ENCODE data around the gene RAD50. TPM values are rescaled to one million over a fixed set of nuclear protein-coding genes. Genes with fewer than 3 reads are reported as not detected.

The RAD50 gene
- total and polyA plus RNA-seq, 10 of the 15 experiments (the other 5 are each of a cell fraction or from before 2014, with no cell fraction given) = 12.8 to 68.6 (median 47.0) TPM

DNA sequence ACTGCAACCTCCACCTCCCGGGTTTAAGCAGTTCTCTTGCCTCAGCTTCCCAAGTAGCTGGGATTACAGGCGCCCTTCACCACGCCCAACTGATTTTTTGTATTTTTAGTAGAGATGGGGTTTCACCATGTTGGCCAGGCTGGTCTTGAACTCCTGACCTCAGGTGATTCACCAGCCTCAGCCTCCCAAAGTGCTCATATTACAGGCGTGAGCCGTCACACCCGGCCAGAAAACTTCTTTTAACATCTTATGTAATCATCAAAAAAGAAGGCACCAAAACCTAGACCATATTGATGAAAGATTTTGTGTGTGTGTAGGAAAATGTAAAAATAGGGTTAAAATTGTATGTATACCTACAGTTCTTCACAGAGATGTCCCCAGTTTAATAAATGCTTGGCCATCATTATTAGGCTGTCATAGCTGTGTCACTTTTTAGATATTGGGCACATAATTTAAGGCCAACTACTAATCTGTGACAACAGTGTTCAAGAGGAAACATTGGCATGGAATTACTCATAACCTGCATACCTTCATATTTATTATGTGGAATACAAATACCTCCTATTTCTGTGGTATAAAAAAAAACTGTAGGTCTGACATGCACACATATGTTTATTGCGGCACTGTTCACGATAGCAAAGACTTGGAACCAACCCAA lies 44.4 kb downstream of the RAD50 start:
- FAIRE-seq = no peak
- Histone ChIP-seq H4K20me1 (ENCODE audit: control insufficient read depth, insufficient read depth) (no peaks in the 10 kb centered on the region), H3K27me3 (replicated peaks in 1 of 2; ENCODE audit: control insufficient read depth in 2 of 2, insufficient read depth in 2 of 2, low read length in 1 of 2) (no peaks in the 10 kb centered on the region), H3K36me3 (ENCODE audit: control insufficient read depth in 2 of 2, insufficient read depth in 2 of 2, low read length in 1 of 2) (peaks cover 11 to 29% of the 10 kb centered on the region in 2 experiments; a peak in 3 of 4 replicates), H3K79me2 (ENCODE audit: control insufficient read depth, insufficient read depth, low read length) (no peaks in the 10 kb centered on the region), H3K9ac (ENCODE audit: control insufficient read depth, insufficient read depth, low read length) (no peak overlapping the region), H3K4me2 (ENCODE audit: control insufficient read depth, insufficient read depth) (no peak overlapping the region), H3K9me3 (replicated peaks; ENCODE audit: control insufficient read depth, insufficient read depth, low read length) (no peaks in the 10 kb centered on the region), H3K4me1 (ENCODE audit: control insufficient read depth, insufficient read depth, low read length) (no peaks in the 10 kb centered on the region), H3K27ac (ENCODE audit: control insufficient read depth, insufficient read depth) (no peak overlapping the region), H2AFZ (ENCODE audit: control insufficient read depth, low read depth, low read length) (no peak overlapping the region), H3K4me3 (no peak overlapping the region)
- 98% methylated on average over 8 of the region's 8 CpGs for WGBS (ENCODE audit: insufficient coverage, insufficient replicate concordance, low lambda C conversion rate, missing lambda C conversion rate)
- intact Hi-C loops (cut with micrococcal nuclease; ENCODE audit: unreplicated experiment) = no loop called here
- ChIA-PET RAD21 (ENCODE audit: unreplicated experiment) (no interaction called here), CTCF (interaction anchor here (1.2 kb wide), 1 partner anchor 8 kb away, joined by 3 read pairs; no protein-coding TSS in a partner anchor), POLR2A (no interaction called here), SMC1A (ENCODE audit: uncharacterized antibody, unreplicated experiment) (interaction anchor here (1.0 to 1.1 kb wide), 2 partner anchors 10 to 11 kb away, joined by 3 to 4 read pairs; no protein-coding TSS in a partner anchor)
- BruUV-seq (replicated peaks) = no TSS peak
- no peak for DNase-seq (ENCODE audit: low read depth, low spot score)
- TF ChIP-seq NFIC (IDR thresholded peaks at IDR 0.05; ENCODE audit: low read depth, low read length) (no peak), ZSCAN29 (IDR thresholded peaks at IDR 0.05) (no peak), CREB1 (IDR thresholded peaks at IDR 0.05; ENCODE audit: low read depth) (no peak), MEF2B (IDR thresholded peaks at IDR 0.05; ENCODE audit: partially characterized antibody, poor library complexity, severe bottlenecking) (no peak), RCOR1 (conservative IDR thresholded peaks at IDR 0.05; ENCODE audit: low read depth, low read length) (no peak), RB1 (IDR thresholded peaks at IDR 0.05; ENCODE audit: borderline replicate concordance) (no peak), SREBF1 (IDR thresholded peaks at IDR 0.05; ENCODE audit: low read length) (no peak)
- no peak for ATAC-seq
- in situ Hi-C loops (cut with MboI) = no loop called here

DNA sequence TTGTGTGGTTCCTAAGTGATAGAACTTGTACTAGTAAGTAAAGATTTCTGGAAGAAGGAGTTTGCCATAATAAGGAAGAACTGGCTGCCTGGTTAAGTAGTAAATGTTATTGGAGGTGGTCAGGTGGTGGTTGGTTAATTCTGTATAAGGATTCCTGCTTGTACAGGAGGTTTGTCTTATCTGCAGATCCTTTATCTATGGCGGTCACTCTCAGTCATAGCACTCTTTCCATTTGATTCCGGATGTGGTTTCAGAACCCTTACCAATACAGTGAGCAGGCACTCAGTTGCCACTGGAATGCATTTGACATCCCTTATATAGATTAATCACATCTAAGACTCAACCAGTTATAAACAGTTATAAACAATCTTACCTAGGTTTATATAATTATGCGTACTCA lies 50.3 kb downstream of the RAD50 start:
- SMC1A ChIA-PET (ENCODE audit: uncharacterized antibody, unreplicated experiment) = interaction anchor here (1.0 to 1.4 kb wide), 2 partner anchors 34 to 213 kb away, joined by 3 read pairs; no protein-coding TSS in a partner anchor

More for the DNA sequence above, 50.3 kb downstream of the RAD50 start:
- Histone ChIP-seq H3K4me3 (no peak overlapping the region), H3K27ac (ENCODE audit: control insufficient read depth, insufficient read depth) (no peak overlapping the region), H3K4me1 (ENCODE audit: control insufficient read depth, insufficient read depth, low read length) (no peaks in the 10 kb centered on the region), H3K9me3 (replicated peaks; ENCODE audit: control insufficient read depth, insufficient read depth, low read length) (no peaks in the 10 kb centered on the region), H3K9ac (ENCODE audit: control insufficient read depth, insufficient read depth, low read length) (no peak overlapping the region), H3K79me2 (ENCODE audit: control insufficient read depth, insufficient read depth, low read length) (no peaks in the 10 kb centered on the region), H2AFZ (ENCODE audit: control insufficient read depth, low read depth, low read length) (no peak overlapping the region), H4K20me1 (ENCODE audit: control insufficient read depth, insufficient read depth) (no peaks in the 10 kb centered on the region), H3K36me3 (ENCODE audit: control insufficient read depth in 2 of 2, insufficient read depth in 2 of 2, low read length in 1 of 2) (peaks cover 6 to 15% of the 10 kb centered on the region in 2 experiments), H3K4me2 (ENCODE audit: control insufficient read depth, insufficient read depth) (no peak overlapping the region), H3K27me3 (replicated peaks in 1 of 2; ENCODE audit: control insufficient read depth in 2 of 2, insufficient read depth in 2 of 2, low read length in 1 of 2) (no peaks in the 10 kb centered on the region)
- CTCF ChIA-PET = interaction anchor here (0.6 kb wide), 1 partner anchor 14 kb away, joined by 3 read pairs; no protein-coding TSS in a partner anchor
- FAIRE-seq = no peak
- 97% methylated on average over 3 of the region's 3 CpGs for WGBS (ENCODE audit: insufficient coverage, insufficient replicate concordance, low lambda C conversion rate, missing lambda C conversion rate)
- intact Hi-C loops (cut with micrococcal nuclease; ENCODE audit: unreplicated experiment) (no loop called here), in situ Hi-C loops (cut with MboI) (no loop called here)
- no peak for DNase-seq (ENCODE audit: low read depth, low spot score)
- RAD21 ChIA-PET (ENCODE audit: unreplicated experiment) = no interaction called here
- BruUV-seq (replicated peaks) = no TSS peak
- no peak for TF ChIP-seq ASH2L (IDR thresholded peaks at IDR 0.05; ENCODE audit: borderline replicate concordance, low read depth)
- no peak for TF ChIP-seq EED (IDR thresholded peaks at IDR 0.05; ENCODE audit: low read depth)
- TF ChIP-seq NFXL1 (IDR thresholded peaks at IDR 0.05; ENCODE audit: borderline replicate concordance) = no peak
- TF ChIP-seq MEF2B (IDR thresholded peaks at IDR 0.05; ENCODE audit: partially characterized antibody, poor library complexity, severe bottlenecking) = no peak
- TF ChIP-seq DPF2 (IDR thresholded peaks at IDR 0.05) = no peak
- POLR2A ChIA-PET = no interaction called here
- no peak for ATAC-seq

Measured in GM12878 (cell line).